Coronary artery (tissue), 2 donors: ENCODE data around the gene NUBP2.

Source experiments
- DNase-seq: peaks from one replicate; pipeline ENCODE4 v3.0.0-alpha.2; 2017; ENCODE audit warnings: low spot score
- H3K27ac ChIP-seq, 2 donors: fragments of 200-600 bp; sonication (generic); one replicate each; pipeline ENCODE4 v1.5.1; 2016 to 2019
- H3K4me3 ChIP-seq: fragments of 200-600 bp; sonication (generic); 2 replicates; pipeline ENCODE4 v1.5.1; 2016; ENCODE audit warnings: mild to moderate bottlenecking, moderate library complexity
- TF ChIP-seq, protein P1 (sequence below): fragments of 200-600 bp; sonication (generic); IDR thresholded peaks from one replicate; pipeline ENCODE4 v1.5.1; 2019; ENCODE audit warnings: antibody characterized with exemption

The NUBP2 gene

DNA sequence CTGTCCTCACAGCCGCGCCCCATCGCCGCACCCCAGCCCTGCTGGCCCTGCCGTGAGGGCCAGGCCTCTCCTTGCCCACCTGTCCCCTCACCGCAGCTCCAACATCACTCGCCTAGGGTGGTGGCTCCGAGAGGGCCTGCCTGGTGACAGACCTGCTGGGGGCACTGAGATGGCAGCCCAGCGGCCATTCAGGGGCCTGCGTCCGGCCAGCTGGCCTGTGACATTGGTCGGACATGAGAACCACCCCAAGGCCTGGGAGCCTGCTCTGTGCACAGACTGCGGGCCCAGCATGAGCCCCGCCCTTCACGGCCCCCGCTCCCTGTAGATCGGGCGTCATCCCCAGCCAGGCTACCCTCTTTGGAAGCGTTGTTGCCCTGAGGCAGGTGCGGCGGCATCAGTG, 23.2 kb upstream of the NUBP2 start:
- no peak for DNase-seq
- H3K4me3 ChIP-seq: no peak overlapping the region
- TF ChIP-seq, protein P1, sequence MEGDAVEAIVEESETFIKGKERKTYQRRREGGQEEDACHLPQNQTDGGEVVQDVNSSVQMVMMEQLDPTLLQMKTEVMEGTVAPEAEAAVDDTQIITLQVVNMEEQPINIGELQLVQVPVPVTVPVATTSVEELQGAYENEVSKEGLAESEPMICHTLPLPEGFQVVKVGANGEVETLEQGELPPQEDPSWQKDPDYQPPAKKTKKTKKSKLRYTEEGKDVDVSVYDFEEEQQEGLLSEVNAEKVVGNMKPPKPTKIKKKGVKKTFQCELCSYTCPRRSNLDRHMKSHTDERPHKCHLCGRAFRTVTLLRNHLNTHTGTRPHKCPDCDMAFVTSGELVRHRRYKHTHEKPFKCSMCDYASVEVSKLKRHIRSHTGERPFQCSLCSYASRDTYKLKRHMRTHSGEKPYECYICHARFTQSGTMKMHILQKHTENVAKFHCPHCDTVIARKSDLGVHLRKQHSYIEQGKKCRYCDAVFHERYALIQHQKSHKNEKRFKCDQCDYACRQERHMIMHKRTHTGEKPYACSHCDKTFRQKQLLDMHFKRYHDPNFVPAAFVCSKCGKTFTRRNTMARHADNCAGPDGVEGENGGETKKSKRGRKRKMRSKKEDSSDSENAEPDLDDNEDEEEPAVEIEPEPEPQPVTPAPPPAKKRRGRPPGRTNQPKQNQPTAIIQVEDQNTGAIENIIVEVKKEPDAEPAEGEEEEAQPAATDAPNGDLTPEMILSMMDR: no peak
- H3K27ac ChIP-seq: no peak overlapping the region

DNA sequence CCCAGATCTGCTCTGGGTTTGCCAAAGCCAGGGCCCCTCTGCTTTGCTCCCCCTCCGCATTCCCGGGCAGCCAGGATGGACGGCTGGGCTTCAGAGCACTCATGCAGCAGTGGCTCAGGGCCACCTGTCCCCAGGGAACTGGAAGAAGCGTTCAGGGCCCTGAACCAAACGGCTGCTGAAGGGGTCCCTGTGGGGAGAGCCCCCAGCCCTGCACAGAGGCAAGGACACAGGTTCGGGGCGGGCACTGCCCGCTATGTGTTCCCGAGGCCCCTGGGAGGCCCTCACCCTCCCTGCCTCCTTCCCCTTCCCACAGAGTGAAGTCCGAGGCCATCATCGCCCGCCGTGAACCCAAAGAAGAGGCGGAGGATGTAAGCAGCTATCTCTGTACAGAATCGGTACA, 21.8 kb upstream of the NUBP2 start:
- DNase-seq: no peak
- Histone ChIP-seq H3K4me3 (no peak overlapping the region), H3K27ac (no peak overlapping the region)
- TF ChIP-seq, protein P1: no peak

DNA sequence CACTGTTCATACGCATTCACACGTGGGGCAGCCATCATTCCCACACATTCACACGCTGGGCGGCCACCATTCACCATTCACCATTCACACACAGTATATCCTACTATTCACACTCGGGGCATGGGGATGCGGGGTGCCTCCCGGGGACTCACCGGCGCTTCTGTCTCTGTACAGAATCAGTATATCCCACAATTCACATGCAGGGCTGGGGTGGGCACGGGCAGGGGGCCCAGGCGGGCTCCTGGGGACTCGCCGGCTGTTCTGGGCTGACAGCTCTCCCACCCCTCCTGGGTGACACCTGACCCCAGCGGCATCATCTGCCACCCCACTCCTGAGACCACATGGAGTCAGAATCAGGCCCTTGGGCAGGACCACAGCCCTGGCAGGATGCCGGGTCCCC, 21.0 kb upstream of the NUBP2 start:
- DNase-seq: no peak
- H3K27ac ChIP-seq: no peak overlapping the region
- TF ChIP-seq, protein P1: no peak
- H3K4me3 ChIP-seq: no peak overlapping the region

DNA sequence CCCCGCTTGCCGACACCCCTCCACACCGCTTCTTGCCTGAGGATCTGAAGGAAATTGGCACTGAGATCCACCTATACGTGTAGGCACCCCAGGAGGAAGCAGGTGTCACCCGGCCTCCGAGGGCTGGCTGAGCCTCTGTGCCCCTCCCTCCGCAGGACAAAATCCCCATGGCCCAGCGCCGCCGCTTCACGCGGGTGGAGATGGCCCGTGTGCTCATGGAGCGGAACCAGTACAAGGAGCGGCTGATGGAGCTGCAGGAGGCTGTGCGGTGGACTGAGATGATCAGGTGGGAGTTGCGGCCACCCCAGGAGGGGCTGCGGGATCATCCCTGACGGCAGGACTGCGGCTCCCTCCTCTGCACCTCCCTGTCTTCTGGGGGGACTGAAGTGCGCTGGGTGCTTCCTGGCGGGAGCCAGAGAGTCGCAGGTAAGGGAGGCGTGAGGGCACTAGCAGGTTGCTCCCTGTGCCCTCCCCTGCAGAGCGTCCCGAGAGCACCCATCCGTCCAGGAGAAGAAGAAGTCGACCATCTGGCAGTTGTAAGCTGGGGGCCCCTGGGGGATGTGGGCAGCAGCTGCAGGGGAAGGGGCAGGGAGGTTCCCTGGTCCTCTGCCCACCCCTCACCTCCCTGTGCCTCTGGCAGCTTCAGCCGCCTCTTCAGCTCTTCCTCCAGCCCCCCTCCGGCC, 20.4 kb upstream of the NUBP2 start:
- TF ChIP-seq, protein P1: no peak
- no peak for DNase-seq
- Histone ChIP-seq H3K4me3 (no peak overlapping the region), H3K27ac (no peak overlapping the region)

DNA sequence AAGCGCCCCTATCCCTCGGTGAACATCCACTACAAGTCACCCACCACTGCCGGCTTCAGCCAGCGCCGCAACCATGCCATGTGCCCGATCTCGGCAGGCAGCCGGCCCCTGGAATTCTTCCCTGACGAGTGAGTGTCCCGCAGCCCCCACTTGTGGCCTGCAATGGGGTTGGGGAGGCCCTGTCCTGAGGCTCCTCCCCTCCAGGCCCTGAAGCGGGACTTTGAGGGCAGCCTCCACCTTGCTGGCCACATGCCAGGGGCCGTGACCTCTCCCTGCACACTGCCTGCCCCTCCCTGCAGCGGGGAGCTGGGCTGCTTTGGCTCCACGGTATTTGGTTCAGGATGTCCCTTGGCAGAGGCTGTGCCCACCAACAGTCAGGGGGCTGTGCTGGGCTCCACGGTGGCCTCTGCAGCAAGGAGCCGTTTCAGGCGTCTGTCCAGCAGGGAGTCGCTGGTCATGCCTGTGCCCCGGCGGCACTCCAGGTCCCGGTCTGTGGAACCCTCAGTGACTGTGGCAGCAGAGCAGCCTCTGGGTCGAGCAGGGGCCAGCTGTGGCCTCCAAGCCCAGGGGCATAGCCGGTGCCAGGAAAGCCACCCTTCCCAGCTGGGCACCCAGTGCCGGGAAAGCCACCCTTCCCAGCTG, 19.8 kb upstream of the NUBP2 start:
- no peak for DNase-seq
- no peak overlapping the region for H3K27ac ChIP-seq

DNA sequence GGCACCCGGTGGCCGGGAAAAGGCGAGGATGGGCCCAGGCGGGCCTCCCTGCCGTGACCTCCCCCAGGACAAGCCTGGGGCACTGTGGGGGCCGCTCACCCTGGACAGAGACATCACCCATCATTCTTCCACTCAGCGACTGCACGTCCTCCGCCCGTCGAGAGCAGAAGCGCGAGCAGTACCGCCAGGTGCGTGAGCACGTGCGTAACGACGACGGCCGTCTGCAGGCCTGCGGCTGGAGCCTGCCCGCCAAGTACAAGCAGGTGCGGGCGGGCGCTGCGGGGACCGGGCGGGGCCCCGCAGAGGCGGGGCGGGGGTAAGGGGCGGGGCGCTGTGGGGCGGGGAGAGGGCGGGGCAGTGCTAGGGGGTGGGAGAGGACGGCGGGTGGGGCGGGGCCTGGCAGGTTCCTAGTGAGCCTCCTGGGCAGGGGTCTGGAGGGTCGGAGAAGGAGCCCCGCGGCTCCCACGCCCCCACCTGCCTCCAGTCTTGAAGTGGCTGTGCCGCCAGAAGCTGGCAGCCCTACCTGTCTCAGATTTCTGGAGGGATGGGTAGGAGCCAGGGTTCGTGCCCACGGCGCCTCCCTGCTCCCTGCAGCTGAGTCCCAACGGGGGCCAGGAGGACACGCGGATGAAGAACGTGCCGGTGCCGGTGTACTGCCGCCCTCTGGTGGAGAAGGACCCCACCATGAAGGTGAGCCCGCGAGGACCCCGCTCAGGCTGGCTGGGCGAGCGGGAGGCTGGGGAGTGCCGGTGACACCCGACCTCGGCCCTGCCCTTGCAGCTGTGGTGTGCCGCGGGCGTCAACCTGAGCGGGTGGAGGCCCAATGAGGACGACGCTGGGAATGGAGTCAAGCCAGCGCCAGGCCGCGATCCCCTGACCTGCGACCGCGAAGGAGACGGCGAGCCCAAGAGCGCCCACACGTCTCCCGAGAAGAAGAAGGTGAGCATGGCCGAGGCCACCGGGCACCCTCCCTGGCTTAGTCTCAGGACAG, 18.9 kb upstream of the NUBP2 start:
- H3K27ac ChIP-seq: peak overlapping the region in 1 of 2 donors; percentile 22
- TF ChIP-seq, protein P1: no peak

More for the DNA sequence above, 19.8 kb upstream of the NUBP2 start:
- TF ChIP-seq, protein P1: no peak
- no peak overlapping the region for H3K4me3 ChIP-seq

More for the DNA sequence above, 18.9 kb upstream of the NUBP2 start:
- no peak overlapping the region for H3K4me3 ChIP-seq
- DNase-seq: no peak
